GM12873 (cell line): ENCODE measurements around the gene THOC6.
A peak's percentile ranks its signal among the peaks of the same experiment; 100 is the strongest.

Experiments used
- TF ChIP-seq, protein P1 (sequence below): IDR thresholded peaks from 2 replicates; pipeline ENCODE4 v1.5.1; 2012; ENCODE audit warnings: low read depth, mild to moderate bottlenecking, moderate library complexity, low read length, control low read depth; ENCODE audit not compliant: insufficient read depth; ENCODE audit errors: missing control alignments

Gene THOC6

GRCh38 chr16:2979669-2980226 lies 44.1 kb upstream of the THOC6 start:
- TF ChIP-seq, protein P1, sequence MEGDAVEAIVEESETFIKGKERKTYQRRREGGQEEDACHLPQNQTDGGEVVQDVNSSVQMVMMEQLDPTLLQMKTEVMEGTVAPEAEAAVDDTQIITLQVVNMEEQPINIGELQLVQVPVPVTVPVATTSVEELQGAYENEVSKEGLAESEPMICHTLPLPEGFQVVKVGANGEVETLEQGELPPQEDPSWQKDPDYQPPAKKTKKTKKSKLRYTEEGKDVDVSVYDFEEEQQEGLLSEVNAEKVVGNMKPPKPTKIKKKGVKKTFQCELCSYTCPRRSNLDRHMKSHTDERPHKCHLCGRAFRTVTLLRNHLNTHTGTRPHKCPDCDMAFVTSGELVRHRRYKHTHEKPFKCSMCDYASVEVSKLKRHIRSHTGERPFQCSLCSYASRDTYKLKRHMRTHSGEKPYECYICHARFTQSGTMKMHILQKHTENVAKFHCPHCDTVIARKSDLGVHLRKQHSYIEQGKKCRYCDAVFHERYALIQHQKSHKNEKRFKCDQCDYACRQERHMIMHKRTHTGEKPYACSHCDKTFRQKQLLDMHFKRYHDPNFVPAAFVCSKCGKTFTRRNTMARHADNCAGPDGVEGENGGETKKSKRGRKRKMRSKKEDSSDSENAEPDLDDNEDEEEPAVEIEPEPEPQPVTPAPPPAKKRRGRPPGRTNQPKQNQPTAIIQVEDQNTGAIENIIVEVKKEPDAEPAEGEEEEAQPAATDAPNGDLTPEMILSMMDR: no peak

GRCh38 chr16:2980227-2981176 lies 43.3 kb upstream of the THOC6 start, which contains the start of gene PKMYT1:
Gene PKMYT1, minus strand, starts transcription at chr16:2980446. Its CDS starts 789 bp downstream, at chr16:2979657.
- TF ChIP-seq, protein P1: no peak

DNA sequence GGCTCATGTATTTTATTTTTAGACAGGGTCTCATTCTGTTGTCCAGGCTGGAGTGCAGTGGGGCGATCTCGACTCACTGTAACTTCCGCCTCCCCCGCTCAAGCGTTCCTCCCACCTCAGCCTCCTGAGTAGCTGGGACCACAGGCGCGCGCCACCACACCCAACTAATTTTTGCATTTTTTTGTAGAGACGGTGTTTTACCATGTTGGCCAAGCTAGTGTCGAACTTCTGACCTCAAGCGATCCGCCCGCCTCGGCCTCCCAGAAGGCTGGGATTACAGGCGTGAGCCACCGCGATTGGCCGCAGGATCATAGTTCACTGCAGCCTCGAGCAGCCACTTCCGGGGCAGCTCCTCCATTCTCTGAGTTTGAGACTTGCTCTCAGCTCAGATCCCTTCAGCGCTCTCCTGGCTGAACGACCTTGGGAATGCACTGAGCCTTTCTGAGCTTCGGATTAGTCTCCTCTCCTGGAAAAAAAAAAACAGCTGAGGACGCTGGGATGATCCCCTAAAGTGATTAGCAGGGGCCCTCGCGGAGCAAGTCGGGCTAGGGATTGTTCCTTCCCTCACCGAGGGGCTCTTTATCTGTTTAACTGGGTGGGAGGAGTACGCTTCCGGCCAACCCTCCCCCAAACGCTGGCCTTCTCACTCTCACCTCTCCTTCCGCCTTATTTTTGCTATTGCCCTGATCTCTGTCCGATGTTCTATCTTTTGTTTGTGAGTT lies 42.5 kb upstream of the THOC6 start:
- TF ChIP-seq, protein P1: no peak

GRCh38 chr16:2981899-2982250 lies 42.0 kb upstream of the THOC6 start:
- TF ChIP-seq, protein P1: no peak

GRCh38 chr16:2982402-2982801 lies 41.4 kb upstream of the THOC6 start:
- TF ChIP-seq, protein P1: no peak

- TF ChIP-seq, protein P1: peak; percentile 85
Measured at GRCh38 chr16:2983706-2984136, 40.1 kb upstream of the THOC6 start.

DNA sequence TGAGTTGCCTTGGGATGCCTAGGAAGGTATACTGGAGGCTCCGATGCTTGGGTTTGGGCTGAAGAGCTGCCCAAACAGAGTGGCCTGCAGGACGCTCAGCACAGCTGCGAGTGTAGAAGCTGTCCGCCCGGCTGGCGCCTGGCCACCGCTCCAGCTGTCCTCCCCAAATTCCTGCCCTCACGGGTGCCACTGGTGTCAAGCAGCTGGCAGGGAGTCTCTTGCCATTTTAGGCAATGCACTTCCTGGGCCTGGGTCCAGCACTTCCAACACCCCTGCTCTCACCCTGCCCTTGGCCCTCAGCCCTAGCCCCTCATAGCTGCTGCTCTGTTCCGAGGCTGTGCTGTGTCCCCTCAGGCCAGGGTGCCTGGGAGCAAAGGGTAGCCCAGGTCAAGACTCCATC lies 38.4 kb upstream of the THOC6 start:
- TF ChIP-seq, protein P1: no peak
